ENCODE measurements around the gene SUMO3.

DNA sequence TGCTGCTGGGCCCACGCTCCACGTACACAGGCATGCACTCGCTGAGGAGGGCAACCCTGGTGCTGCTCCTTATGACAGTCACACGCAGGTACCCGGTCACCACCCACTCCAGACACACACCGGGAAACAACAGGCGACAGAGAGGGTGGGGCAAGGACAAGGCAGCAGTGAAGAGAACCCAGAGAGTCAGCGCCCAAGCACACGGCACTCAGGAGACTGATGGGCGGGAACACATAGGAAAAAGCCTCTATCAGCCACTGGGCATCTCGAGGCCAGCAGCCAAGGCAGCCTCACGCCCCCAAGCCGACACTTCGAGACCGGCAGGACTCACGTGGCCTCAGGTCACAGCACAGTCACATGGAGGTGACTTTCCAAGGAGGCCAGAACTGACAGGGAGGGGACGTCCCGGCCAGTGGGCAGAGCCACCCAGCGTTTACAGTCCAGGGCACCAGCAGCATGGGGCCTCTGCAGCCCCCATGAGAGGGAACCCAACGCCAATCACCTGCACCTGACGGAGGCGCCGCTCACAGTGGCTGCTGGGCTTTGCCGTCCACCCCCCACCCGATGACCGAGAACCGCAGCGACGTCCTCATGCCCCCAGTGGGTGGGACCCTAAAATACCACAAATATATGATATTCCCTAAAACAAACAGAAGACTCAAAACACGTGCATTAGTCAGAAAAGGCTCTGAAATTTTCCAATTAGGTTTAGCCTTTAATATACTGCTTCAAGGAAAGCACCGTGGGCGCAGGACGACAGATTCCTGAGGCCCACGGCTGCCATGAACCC, 35.9 kb upstream of the SUMO3 start:
- TF ChIP-seq, protein P1, sequence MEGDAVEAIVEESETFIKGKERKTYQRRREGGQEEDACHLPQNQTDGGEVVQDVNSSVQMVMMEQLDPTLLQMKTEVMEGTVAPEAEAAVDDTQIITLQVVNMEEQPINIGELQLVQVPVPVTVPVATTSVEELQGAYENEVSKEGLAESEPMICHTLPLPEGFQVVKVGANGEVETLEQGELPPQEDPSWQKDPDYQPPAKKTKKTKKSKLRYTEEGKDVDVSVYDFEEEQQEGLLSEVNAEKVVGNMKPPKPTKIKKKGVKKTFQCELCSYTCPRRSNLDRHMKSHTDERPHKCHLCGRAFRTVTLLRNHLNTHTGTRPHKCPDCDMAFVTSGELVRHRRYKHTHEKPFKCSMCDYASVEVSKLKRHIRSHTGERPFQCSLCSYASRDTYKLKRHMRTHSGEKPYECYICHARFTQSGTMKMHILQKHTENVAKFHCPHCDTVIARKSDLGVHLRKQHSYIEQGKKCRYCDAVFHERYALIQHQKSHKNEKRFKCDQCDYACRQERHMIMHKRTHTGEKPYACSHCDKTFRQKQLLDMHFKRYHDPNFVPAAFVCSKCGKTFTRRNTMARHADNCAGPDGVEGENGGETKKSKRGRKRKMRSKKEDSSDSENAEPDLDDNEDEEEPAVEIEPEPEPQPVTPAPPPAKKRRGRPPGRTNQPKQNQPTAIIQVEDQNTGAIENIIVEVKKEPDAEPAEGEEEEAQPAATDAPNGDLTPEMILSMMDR (IDR thresholded peaks at IDR 0.05) = no peak
- TF ChIP-seq POLR2A (IDR thresholded peaks at IDR 0.05) = no peak
